HG02885 (cell line): ENCODE measurements around the gene NRP2.

Experiments used
- ATAC-seq: cut with Tn5 transposase; IDR thresholded peaks from one replicate; pipeline ENCODE4 v1.9.1; 2021; ENCODE audit warnings: mild to moderate bottlenecking; ENCODE audit not compliant: unreplicated experiment, poor library complexity

Gene NRP2

GRCh38 chr2:205833864-205834263 lies 151.6 kb downstream of the NRP2 start:
- no peak for ATAC-seq

GRCh38 chr2:205834796-205835195 lies 152.5 kb downstream of the NRP2 start:
- ATAC-seq, result peak; percentile 52

- ATAC-seq, result no peak
Measured at GRCh38 chr2:205835251-205835791, 153.0 kb downstream of the NRP2 start.

GRCh38 chr2:205835923-205836322 lies 153.6 kb downstream of the NRP2 start:
- no peak for ATAC-seq

GRCh38 chr2:205836477-205837221 lies 154.3 kb downstream of the NRP2 start:
- no peak for ATAC-seq

GRCh38 chr2:205837663-205838062 lies 155.4 kb downstream of the NRP2 start:
- ATAC-seq, result no peak

GRCh38 chr2:205845446-205845845 lies 163.1 kb downstream of the NRP2 start:
- ATAC-seq, result no peak
